ENCODE results near the gene LONP1.
"Not testable (repeated sequence)": the region's sequence is repeated elsewhere in the genome, so short reads cannot be mapped to it uniquely, and the experiment has no call there.

The LONP1 gene

GRCh38 chr19:5690955-5691821 lies 28.8 kb downstream of the LONP1 start:
- H3K4me1 ChIP-seq (ENCODE audit: control insufficient read depth, insufficient read depth, low read length, poor library complexity, severe bottlenecking): no peaks in the 10 kb centered on the region
- peaks cover 49% of the 10 kb centered on the region for H3K36me3 ChIP-seq (ENCODE audit: control insufficient read depth, insufficient read depth, low read length)
- no peaks in the 10 kb centered on the region for H3K9me3 ChIP-seq (ENCODE audit: control insufficient read depth, low read length)
- peak overlapping the region; percentile 41 for H3K27ac ChIP-seq (ENCODE audit: low read depth, low read length, severe bottlenecking)
- 9 to 15% methylated on average over 39 to 46 of the region's 54 CpGs for WGBS, 2 experiments (ENCODE audit: insufficient coverage in 2 of 2)
- peak overlapping the region; percentile 94 for H3K4me3 ChIP-seq (ENCODE audit: extremely low read depth, insufficient read depth, low read length, poor library complexity, severe bottlenecking)

GRCh38 chr19:5690125-5690954 lies 29.6 kb downstream of the LONP1 start, which contains the start of gene RPL36:
TSS of gene RPL36 (plus strand) at chr19:5690295. CDS start at chr19:5690508, 213 bp downstream.
- peak within 1 kb of the TSS; percentile 94 for H3K4me3 ChIP-seq (ENCODE audit: extremely low read depth, insufficient read depth, low read length, poor library complexity, severe bottlenecking)
- no peaks in the 10 kb centered on the region for H3K9me3 ChIP-seq (ENCODE audit: control insufficient read depth, low read length)
- H3K36me3 ChIP-seq (ENCODE audit: control insufficient read depth, insufficient read depth, low read length): peaks cover 42% of the 10 kb centered on the region
- H3K4me1 ChIP-seq (ENCODE audit: control insufficient read depth, insufficient read depth, low read length, poor library complexity, severe bottlenecking): no peaks in the 10 kb centered on the region
- H3K27ac ChIP-seq (ENCODE audit: low read depth, low read length, severe bottlenecking): peak within 1 kb of the TSS; percentile 83
- 1% methylated on average over 49 to 62 of the region's 73 CpGs for WGBS, 2 experiments (ENCODE audit: insufficient coverage in 2 of 2)

GRCh38 chr19:5688262-5688881 lies 31.6 kb downstream of the LONP1 start:
- H3K4me1 ChIP-seq (ENCODE audit: control insufficient read depth, insufficient read depth, low read length, poor library complexity, severe bottlenecking); H3K27ac ChIP-seq (ENCODE audit: low read depth, low read length, severe bottlenecking); H3K9me3 ChIP-seq (ENCODE audit: control insufficient read depth, low read length); H3K4me3 ChIP-seq (ENCODE audit: extremely low read depth, insufficient read depth, low read length, poor library complexity, severe bottlenecking): not testable (repeated sequence)
- 88 to 97% methylated on average over 5 to 7 of the region's 13 CpGs for WGBS, 2 experiments (ENCODE audit: insufficient coverage in 2 of 2)
- H3K36me3 ChIP-seq (ENCODE audit: control insufficient read depth, insufficient read depth, low read length): peaks cover 24% of the 10 kb centered on the region

GRCh38 chr19:5687360-5688198 lies 32.4 kb downstream of the LONP1 start:
- peak overlapping the region; percentile 53 for H3K4me3 ChIP-seq (ENCODE audit: extremely low read depth, insufficient read depth, low read length, poor library complexity, severe bottlenecking)
- peaks cover 16% of the 10 kb centered on the region for H3K36me3 ChIP-seq (ENCODE audit: control insufficient read depth, insufficient read depth, low read length)
- H3K4me1 ChIP-seq (ENCODE audit: control insufficient read depth, insufficient read depth, low read length, poor library complexity, severe bottlenecking): no peaks in the 10 kb centered on the region
- no peak overlapping the region for H3K27ac ChIP-seq (ENCODE audit: low read depth, low read length, severe bottlenecking)
- no peaks in the 10 kb centered on the region for H3K9me3 ChIP-seq (ENCODE audit: control insufficient read depth, low read length)
- WGBS, 2 experiments (ENCODE audit: insufficient coverage in 2 of 2): 75 to 89% methylated on average over 65 to 76 of the region's 76 CpGs

- H3K4me3 ChIP-seq (ENCODE audit: extremely low read depth, insufficient read depth, low read length, poor library complexity, severe bottlenecking): peak overlapping the region; percentile 53
- H3K36me3 ChIP-seq (ENCODE audit: control insufficient read depth, insufficient read depth, low read length): peaks cover 9% of the 10 kb centered on the region
- WGBS, 2 experiments (ENCODE audit: insufficient coverage in 2 of 2): 2 to 3% methylated on average over 52 to 54 of the region's 59 CpGs
- no peaks in the 10 kb centered on the region for H3K9me3 ChIP-seq (ENCODE audit: control insufficient read depth, low read length)
- peak overlapping the region; percentile 29 for H3K27ac ChIP-seq (ENCODE audit: low read depth, low read length, severe bottlenecking)
- no peaks in the 10 kb centered on the region for H3K4me1 ChIP-seq (ENCODE audit: control insufficient read depth, insufficient read depth, low read length, poor library complexity, severe bottlenecking)
These were observed 33.1 kb downstream of the LONP1 start for GRCh38 chr19:5686647-5687359.

GRCh38 chr19:5686326-5686646 lies 33.7 kb downstream of the LONP1 start:
- peak overlapping the region; percentile 53 for H3K4me3 ChIP-seq (ENCODE audit: extremely low read depth, insufficient read depth, low read length, poor library complexity, severe bottlenecking)
- H3K9me3 ChIP-seq (ENCODE audit: control insufficient read depth, low read length): no peaks in the 10 kb centered on the region
- peak overlapping the region; percentile 29 for H3K27ac ChIP-seq (ENCODE audit: low read depth, low read length, severe bottlenecking)
- peaks cover 5% of the 10 kb centered on the region for H3K36me3 ChIP-seq (ENCODE audit: control insufficient read depth, insufficient read depth, low read length)
- H3K4me1 ChIP-seq (ENCODE audit: control insufficient read depth, insufficient read depth, low read length, poor library complexity, severe bottlenecking): no peaks in the 10 kb centered on the region
- WGBS, 2 experiments (ENCODE audit: insufficient coverage in 2 of 2): 66 to 73% methylated on average over 10 to 14 of the region's 16 CpGs

GRCh38 chr19:5684694-5685430 lies 35.1 kb downstream of the LONP1 start:
- 89 to 95% methylated on average over 16 to 20 of the region's 22 CpGs for WGBS, 2 experiments (ENCODE audit: insufficient coverage in 2 of 2)
- no peak overlapping the region for H3K4me3 ChIP-seq (ENCODE audit: extremely low read depth, insufficient read depth, low read length, poor library complexity, severe bottlenecking)
- no peaks in the 10 kb centered on the region for H3K4me1 ChIP-seq (ENCODE audit: control insufficient read depth, insufficient read depth, low read length, poor library complexity, severe bottlenecking)
- no peak overlapping the region for H3K27ac ChIP-seq (ENCODE audit: low read depth, low read length, severe bottlenecking)
- H3K9me3 ChIP-seq (ENCODE audit: control insufficient read depth, low read length): no peaks in the 10 kb centered on the region
- H3K36me3 ChIP-seq (ENCODE audit: control insufficient read depth, insufficient read depth, low read length): no peaks in the 10 kb centered on the region

GRCh38 chr19:5683177-5683886 lies 36.6 kb downstream of the LONP1 start:
- 89 to 96% methylated on average over 8 to 9 of the region's 10 CpGs for WGBS, 2 experiments (ENCODE audit: insufficient coverage in 2 of 2)
- H3K4me1 ChIP-seq (ENCODE audit: control insufficient read depth, insufficient read depth, low read length, poor library complexity, severe bottlenecking): no peaks in the 10 kb centered on the region
- no peaks in the 10 kb centered on the region for H3K36me3 ChIP-seq (ENCODE audit: control insufficient read depth, insufficient read depth, low read length)
- H3K9me3 ChIP-seq (ENCODE audit: control insufficient read depth, low read length): no peaks in the 10 kb centered on the region
- H3K4me3 ChIP-seq (ENCODE audit: extremely low read depth, insufficient read depth, low read length, poor library complexity, severe bottlenecking): no peak overlapping the region
- H3K27ac ChIP-seq (ENCODE audit: low read depth, low read length, severe bottlenecking): no peak overlapping the region

- 93 to 97% methylated on average over 3 of the region's 3 CpGs for WGBS, 2 experiments (ENCODE audit: insufficient coverage in 2 of 2)
- Histone ChIP-seq H3K27ac (ENCODE audit: low read depth, low read length, severe bottlenecking) (no peak overlapping the region), H3K9me3 (ENCODE audit: control insufficient read depth, low read length) (no peaks in the 10 kb centered on the region), H3K4me3 (ENCODE audit: extremely low read depth, insufficient read depth, low read length, poor library complexity, severe bottlenecking) (no peak overlapping the region), H3K4me1 (ENCODE audit: control insufficient read depth, insufficient read depth, low read length, poor library complexity, severe bottlenecking) (no peaks in the 10 kb centered on the region), H3K36me3 (ENCODE audit: control insufficient read depth, insufficient read depth, low read length) (peaks cover 3% of the 10 kb centered on the region)
These were observed 37.9 kb downstream of the LONP1 start for GRCh38 chr19:5682107-5682482.
